Tibial artery (tissue), 4 donors: ENCODE measurements around the gene TMCC1.

Experiments used
- DNase-seq, 2 donors: peaks; one replicate each; pipeline ENCODE4 v3.0.0-alpha.2; 2019
- H3K27ac ChIP-seq, 2 donors: fragments of 200-600 bp; sonication (generic) in 1 of 2; 1 replicate in 1 of 2; 2 replicates in 1 of 2; pipeline ENCODE4 v1.5.1; 2018 to 2019; ENCODE audit warnings: mild to moderate bottlenecking in 1 of 2
- H3K27me3 ChIP-seq, 2 donors: fragments of 200-600 bp; sonication (generic) in 1 of 2; one replicate each; pipeline versions ENCODE4 v1.5.1 to v1.6.0; 2016 to 2019
- H3K36me3 ChIP-seq, 3 donors: fragments of 200-600 bp; sonication (generic) in 2 of 3; one replicate each; pipeline ENCODE4 v1.5.1; 2016 to 2019; ENCODE audit warnings: mild to moderate bottlenecking in 2 of 3
- H3K4me1 ChIP-seq, 4 donors: fragments of 200-600 bp; sonication (generic) in 2 of 4; 1 replicate in 3 of 4; 2 replicates in 1 of 4; pipeline ENCODE4 v1.5.1; 2016 to 2019
- H3K4me3 ChIP-seq, 2 donors: fragments of 200-600 bp; sonication (generic) in 1 of 2; 1 replicate in 1 of 2; 2 replicates in 1 of 2; pipeline ENCODE4 v1.5.1; 2018 to 2019; ENCODE audit warnings: mild to moderate bottlenecking in 2 of 2
- H3K9me3 ChIP-seq, 3 donors: fragments of 200-600 bp; sonication (generic) in 1 of 3; one replicate each; pipeline ENCODE4 v1.5.1; 2016 to 2019
- intact Hi-C: fragments of 100-400 bp; cut with DNase I; formaldehyde crosslinking; loops from one replicate; pipeline ENCODE4 v1.15.0; 2023; ENCODE audit warnings: low total_unique reads
- TF ChIP-seq, protein P1 (sequence below), 2 experiments: fragments of 200-600 bp in 1 of 2; fragments of 450-650 bp in 1 of 2; IDR thresholded peaks; one replicate each; pipeline ENCODE4 v1.5.1; 2017 to 2019; ENCODE audit warnings: antibody characterized with exemption in 2 of 2, mild to moderate bottlenecking in 1 of 2, moderate library complexity in 1 of 2

The TMCC1 gene

DNA sequence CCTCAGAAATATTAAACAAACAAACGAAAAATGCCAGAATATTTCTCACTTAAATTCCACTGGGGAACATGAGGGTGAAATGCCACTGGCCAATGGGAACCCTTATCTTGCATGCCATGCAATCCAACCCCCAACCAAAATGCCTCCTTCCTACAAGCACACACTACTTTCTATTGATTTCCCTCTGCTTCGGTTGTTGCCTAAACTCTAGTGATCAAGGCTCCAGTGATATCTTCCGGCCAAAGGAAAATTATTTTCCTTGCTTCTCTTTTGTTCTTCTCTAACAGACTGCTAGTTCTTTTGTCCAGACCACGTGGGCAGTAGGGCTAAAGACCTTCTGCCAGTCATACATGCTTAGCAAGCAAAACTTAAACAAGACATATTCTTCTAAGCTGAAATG, 115.7 kb downstream of the TMCC1 start:
- no peaks in the 10 kb centered on the region for H3K27me3 ChIP-seq

DNA sequence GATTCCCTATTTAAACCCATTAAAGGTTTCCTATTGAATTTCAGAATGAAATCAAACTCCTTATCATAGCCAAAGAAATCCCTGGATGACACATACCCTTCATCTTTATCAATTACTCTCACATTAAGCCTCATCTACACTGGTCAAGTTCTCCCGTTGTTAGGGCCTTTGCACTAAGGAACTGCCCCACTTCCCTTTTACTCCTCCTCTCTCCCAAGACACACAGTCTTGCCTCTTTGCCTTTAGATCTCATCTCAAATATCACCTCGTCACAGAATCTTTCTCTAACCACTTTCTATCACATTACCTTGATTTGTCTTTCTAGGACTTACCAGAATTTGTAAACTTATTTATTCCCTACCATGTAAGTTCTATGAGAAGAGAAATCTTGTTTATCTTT, 117.6 kb downstream of the TMCC1 start:
- H3K9me3 ChIP-seq, result no peaks in the 10 kb centered on the region
- H3K36me3 ChIP-seq, result no peaks in the 10 kb centered on the region
- peaks cover 0 to 25% (median 11%) of the 10 kb centered on the region in 4 donors for H3K4me1 ChIP-seq
- no peaks in the 10 kb centered on the region for H3K27me3 ChIP-seq
- H3K27ac ChIP-seq, result no peak overlapping the region
- no peak for DNase-seq
- intact Hi-C loops, result no loop called here
- TF ChIP-seq, protein P1, sequence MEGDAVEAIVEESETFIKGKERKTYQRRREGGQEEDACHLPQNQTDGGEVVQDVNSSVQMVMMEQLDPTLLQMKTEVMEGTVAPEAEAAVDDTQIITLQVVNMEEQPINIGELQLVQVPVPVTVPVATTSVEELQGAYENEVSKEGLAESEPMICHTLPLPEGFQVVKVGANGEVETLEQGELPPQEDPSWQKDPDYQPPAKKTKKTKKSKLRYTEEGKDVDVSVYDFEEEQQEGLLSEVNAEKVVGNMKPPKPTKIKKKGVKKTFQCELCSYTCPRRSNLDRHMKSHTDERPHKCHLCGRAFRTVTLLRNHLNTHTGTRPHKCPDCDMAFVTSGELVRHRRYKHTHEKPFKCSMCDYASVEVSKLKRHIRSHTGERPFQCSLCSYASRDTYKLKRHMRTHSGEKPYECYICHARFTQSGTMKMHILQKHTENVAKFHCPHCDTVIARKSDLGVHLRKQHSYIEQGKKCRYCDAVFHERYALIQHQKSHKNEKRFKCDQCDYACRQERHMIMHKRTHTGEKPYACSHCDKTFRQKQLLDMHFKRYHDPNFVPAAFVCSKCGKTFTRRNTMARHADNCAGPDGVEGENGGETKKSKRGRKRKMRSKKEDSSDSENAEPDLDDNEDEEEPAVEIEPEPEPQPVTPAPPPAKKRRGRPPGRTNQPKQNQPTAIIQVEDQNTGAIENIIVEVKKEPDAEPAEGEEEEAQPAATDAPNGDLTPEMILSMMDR (IDR thresholded peaks at IDR 0.05), result no peak
- no peak overlapping the region for H3K4me3 ChIP-seq

More for the DNA sequence above, 115.7 kb downstream of the TMCC1 start:
- Histone ChIP-seq H3K4me3 (no peak overlapping the region), H3K4me1 (peaks cover 0 to 25% (median 11%) of the 10 kb centered on the region in 4 donors), H3K27ac (no peak overlapping the region), H3K9me3 (no peaks in the 10 kb centered on the region), H3K36me3 (no peaks in the 10 kb centered on the region)
- TF ChIP-seq, protein P1 (IDR thresholded peaks at IDR 0.05), result no peak
- DNase-seq, result no peak
- intact Hi-C loops, result no loop called here

DNA sequence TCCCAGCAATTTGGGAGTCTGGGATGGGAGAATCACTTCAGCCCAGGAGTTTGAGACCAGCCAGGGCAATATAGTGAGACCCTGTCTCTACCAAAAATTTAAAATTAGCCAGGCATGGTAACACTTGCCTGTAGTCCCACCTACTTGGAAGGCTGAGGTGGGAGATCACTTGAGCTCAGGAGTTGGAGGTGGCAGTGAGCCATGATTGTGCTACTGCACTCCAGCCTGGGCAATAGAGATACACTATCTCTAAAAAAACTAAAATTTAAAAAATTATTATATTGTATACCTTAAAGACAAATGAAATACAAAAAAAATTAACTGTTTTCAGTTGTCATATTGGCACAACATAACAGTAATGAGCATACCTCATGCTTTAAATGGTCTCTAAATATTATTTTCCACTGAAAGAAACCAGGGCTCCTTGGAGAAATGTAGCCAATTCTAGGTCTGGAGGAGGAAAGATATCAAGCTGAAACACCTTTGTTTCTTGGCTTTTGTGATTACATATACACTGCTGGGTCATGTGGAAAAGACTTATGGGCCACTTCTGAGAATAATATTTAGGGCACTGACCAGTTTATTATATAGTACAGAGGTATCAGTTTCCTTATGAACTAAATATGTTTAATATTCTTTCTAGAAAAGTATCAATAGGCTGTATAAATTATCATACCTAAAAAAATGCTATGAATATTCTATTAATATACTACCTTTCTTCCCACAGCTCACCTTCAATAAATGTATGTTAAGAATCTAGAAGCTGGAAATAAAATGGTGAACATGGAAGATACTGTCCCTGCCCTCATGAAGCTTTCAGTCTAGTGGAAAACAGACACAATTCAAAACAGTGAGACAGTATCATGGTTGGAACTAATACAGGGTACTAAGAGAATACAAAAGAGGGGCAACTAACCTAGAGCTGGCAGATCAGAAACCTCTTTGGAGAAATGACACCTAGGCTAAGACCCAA, 119.5 kb downstream of the TMCC1 start:
- DNase-seq, result no peak
- Histone ChIP-seq H3K9me3 (no peaks in the 10 kb centered on the region), H3K36me3 (no peaks in the 10 kb centered on the region), H3K4me1 (peaks cover 0 to 25% (median 11%) of the 10 kb centered on the region in 4 donors), H3K4me3 (no peak overlapping the region), H3K27ac (no peak overlapping the region), H3K27me3 (no peaks in the 10 kb centered on the region)
- intact Hi-C loops, result no loop called here
- TF ChIP-seq, protein P1 (IDR thresholded peaks at IDR 0.05), result no peak

DNA sequence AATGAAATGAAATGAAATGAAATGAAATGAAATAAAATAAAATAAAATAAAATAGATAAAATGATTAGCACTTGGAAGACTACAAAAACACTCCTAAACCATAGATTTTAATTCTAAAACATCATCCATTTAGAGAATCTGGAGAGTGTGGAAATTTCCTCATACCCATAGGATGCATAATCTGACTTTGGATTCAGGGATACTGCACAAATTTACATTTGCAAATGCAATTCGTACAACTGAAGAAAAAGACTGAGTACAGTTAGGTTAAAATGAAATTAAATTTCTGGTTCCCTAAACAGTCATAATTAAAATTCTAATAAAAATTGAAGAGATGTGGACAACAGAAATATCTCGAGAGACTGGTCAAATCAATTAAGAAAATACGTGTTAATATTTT, 122.9 kb downstream of the TMCC1 start:
- Histone ChIP-seq H3K36me3 (no peaks in the 10 kb centered on the region), H3K9me3 (no peaks in the 10 kb centered on the region), H3K27me3 (no peaks in the 10 kb centered on the region), H3K4me1 (peaks cover 0 to 11% (median 4%) of the 10 kb centered on the region in 4 donors), H3K27ac (no peak overlapping the region), H3K4me3 (no peak overlapping the region)
- TF ChIP-seq, protein P1 (IDR thresholded peaks at IDR 0.05), result no peak
- intact Hi-C loops, result no loop called here
- DNase-seq, result no peak

DNA sequence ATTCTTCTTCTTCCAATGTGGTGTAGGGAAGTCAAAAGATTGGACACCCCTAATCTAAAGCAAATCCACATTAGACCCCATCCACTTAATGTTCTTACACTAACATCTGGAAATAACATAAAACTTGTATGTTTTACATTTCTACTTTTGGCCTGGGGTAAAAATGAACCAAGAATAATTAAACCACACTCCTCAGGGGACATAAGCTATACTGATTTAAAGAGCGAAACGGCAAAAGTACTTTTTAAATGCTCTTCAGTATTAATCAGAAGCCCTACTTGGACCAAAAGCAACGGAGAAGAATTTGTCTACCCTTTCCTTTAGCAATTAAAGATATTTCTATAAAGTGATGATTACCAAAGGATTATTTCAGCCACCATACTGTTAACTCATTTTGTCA, 123.9 kb downstream of the TMCC1 start:
- H3K27me3 ChIP-seq, result no peaks in the 10 kb centered on the region
- no peak overlapping the region for H3K27ac ChIP-seq
- H3K9me3 ChIP-seq, result no peaks in the 10 kb centered on the region
- no peak for DNase-seq
- TF ChIP-seq, protein P1 (IDR thresholded peaks at IDR 0.05), result no peak
- H3K4me3 ChIP-seq, result no peak overlapping the region
- H3K36me3 ChIP-seq, result no peaks in the 10 kb centered on the region
- intact Hi-C loops, result no loop called here
- H3K4me1 ChIP-seq, result peaks cover 0 to 11% (median 4%) of the 10 kb centered on the region in 4 donors
